GM04504 (cell line): Measurements from ENCODE around the gene RUVBL1.

ENCODE experiments used
- DNase-seq: peaks from one replicate; pipeline ENCODE4 v3.0.0-alpha.2; 2012; ENCODE audit warnings: low read depth

Gene RUVBL1

DNA sequence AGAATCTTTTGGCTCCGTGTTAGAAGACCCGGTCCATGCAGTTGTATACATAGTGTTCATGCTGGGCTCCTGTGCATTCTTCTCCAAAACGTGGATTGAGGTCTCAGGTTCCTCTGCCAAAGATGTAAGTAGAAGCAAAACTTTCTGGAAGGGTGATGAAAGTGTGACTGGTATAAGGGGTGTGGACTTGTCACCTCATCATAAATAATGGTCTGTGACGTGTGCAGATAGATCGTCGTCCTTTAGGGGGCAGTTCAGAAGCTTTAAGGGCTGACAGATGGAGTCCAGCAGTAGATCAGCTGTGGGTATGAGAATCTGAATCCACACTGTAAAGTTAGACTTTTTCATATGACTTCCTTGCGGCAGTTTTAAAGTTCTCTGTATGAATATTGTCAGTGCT is 56.1 kb downstream of the RUVBL1 start:
- DNase-seq, result no peak

DNA sequence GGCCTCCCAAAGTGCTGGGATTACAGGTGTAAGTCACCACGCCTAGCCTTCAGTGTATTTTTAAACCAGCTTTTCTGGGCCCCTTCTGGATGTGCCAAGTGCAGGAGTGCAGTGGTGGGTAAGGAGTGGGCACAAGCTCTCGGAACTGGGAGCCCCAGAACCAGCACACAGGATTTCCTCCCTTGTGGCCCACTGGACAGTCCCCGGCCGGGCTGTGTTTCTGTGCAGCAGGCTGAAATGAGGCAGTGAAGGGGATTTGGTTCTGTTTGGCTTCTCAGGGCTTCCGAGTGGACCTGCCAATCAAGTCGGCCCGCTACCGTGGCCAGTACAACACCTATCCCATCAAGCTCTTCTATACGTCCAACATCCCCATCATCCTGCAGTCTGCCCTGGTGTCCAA is 56.9 kb downstream of the RUVBL1 start:
- no peak for DNase-seq

DNA sequence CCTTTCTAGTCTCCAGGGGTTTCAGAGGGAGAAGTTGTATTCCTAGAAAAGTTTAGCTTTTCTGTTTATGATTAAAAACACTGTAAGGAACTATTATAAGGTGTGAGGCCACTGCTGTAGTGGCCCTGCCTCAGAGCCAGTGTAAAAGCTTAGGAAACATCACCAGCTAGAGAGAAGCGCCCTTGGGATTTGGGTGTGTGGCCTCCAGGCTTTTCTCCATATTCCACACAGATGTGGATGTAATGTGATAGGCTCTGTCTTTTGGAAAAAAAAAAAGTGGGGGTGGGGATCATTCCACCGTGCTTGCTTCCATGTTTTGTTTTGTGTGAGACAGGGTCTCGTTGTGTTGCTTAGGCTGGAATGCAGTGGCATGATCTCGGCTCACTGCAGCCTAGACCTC is 57.5 kb downstream of the RUVBL1 start:
- no peak for DNase-seq

DNA sequence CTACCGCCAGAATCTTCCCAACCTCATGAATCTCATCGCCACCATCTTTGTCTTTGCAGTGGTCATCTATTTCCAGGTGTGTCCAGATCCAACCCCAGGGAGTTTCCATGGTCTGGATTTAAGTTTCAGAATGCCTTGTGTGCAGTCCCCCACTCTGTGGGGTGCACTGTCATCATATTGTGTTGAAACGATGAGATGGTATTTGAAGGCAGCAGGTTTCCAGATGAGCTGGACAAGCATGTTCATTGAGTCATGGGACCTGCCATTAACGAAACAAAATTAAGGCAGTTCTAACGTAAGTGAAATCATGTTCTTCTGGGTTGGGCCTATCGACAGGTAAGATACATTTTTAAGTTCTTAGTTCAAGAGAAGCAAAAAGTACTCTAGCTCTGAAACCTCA is 58.6 kb downstream of the RUVBL1 start:
- no peak for DNase-seq

GRCh38 chr3:128063865-128064264 is 59.7 kb downstream of the RUVBL1 start:
- no peak for DNase-seq

DNA sequence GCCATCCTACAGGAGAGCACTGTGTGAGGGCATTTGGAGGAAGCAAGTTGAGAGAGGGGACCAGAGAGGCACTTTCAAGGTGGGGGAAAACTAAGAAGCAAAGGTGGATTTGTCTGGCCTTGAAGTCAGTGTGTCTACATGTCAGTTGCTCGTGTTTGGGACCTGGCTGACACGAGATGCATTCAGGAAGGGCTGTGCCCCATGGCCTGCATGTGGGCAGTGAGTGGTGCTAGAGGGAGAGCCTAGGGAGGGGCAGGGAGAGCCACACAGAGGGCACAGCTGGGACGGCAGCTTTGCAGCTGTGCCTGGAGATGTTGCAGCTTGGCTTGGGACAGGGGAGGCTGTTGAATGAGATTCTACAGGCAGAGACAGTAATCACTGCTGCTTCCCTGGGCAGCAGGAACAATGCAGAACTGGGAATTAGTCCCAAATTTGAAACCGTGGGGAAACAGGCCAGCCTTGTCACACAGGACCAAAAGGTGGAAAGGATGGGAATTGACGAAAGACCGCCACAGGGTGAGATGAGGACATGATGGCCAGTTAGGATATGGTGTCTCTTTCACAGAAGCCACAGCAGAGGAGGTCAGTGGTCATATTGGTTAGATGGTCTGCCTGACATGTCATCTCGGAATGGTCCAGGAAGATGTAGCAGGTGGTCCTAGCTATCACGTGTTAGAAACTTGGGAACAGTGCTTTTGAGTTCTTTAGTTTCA is 61.4 kb downstream of the RUVBL1 start:
- no peak for DNase-seq

GRCh38 chr3:128060473-128061381 is 62.9 kb downstream of the RUVBL1 start:
- DNase-seq, result peak; percentile 91

GRCh38 chr3:128056258-128056657 is 67.4 kb downstream of the RUVBL1 start:
- DNase-seq, result no peak

- DNase-seq, result no peak
Measured at GRCh38 chr3:128054367-128054766, 69.2 kb downstream of the RUVBL1 start.

DNA sequence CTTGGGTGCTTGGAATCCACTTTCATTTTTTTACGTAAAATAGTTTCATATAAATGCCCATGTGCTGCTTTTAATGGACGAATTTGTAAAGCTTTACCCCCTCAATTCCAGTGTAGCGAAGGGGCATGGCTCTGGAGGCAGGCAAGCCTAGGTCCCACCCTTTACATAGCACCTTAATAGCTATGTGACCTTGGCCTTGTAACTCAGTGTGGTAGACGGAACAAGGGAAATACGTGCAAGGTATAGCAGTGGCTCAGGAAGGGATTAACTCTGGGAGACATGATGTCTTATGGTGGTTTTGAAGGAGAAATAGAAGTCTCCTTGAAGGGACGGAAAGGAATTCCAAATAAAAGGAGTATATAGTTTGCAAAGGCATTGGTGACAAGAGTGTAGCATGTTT is 70.0 kb downstream of the RUVBL1 start:
- no peak for DNase-seq

DNA sequence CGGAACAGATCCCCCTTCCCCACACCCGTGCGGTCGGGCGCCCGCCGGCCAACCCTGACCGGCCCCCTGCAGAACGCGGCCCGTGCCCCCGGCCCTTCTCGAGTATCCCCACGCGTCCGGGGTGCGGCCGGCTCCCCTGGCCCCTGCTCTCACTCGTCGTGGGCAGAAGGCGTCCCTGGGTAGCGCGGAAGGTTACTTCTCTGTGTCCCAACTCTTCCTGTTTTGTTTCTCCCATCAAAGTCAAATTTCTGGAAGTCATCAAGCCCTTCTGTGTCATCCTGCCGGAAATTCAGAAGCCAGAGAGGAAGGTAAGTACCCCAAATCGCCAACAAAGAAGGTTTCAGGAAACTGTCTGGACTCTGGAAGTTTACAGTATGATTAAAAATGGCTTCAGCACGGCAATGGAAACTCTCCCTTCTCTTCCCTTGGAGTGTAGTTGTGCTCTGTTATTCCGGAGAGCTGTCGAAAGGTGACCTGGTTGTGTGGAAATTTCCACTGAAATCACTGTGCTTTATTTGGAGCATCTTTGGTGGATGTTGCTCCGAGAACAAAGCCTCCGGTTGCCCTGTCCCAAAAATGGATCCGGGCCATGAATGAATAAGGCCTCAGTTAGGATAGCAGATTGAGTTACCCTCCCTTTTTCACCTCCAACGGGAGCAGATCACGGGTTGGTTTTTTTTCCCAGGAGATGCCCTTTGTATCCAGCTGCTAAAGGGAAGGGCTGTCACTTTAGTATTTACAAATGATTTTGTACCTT is 70.8 kb downstream of the RUVBL1 start:
- no peak for DNase-seq

DNA sequence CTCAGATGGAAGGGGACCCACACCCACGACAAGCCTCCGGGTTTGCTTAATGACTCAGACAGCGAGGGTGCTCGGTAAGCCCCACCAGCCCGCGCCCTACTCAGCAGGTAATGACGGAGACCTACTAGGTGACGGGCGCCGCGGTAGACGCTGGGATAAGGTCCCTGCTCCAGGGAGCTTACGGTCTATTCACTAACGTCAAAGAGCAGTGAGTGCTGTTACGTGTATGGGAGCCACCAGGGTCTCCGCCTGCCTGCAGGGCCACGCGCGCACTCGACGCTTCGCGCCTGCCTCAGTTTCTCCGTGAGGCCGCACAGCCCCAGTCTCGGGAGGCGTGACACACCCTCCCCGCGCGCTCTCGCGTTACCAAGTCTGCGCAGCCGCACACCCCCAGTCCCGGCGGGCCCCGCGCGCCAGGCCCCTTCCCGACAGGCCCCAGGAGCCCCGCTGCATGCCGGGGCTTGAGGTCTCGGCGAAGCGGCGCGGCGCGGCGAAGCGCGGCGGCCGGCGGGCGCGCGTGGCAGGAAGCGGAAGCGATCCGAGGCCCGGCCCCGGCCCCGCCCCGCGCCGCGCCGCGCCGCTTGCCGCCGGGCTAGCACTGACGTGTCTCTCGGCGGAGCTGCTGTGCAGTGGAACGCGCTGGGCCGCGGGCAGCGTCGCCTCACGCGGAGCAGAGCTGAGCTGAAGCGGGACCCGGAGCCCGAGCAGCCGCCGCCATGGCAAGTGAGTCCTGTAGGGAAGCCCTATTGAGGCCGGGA is 71.6 kb downstream of the RUVBL1 start, which contains the start of gene SEC61A1:
SEC61A1 (plus strand) TSS at position 601 of the 758 bp plus-strand sequence; CDS start at position 717, 116 bp downstream.
- peak; percentile 92 for DNase-seq

GRCh38 chr3:128051459-128051836 is 72.2 kb downstream of the RUVBL1 start:
- DNase-seq, result no peak

DNA sequence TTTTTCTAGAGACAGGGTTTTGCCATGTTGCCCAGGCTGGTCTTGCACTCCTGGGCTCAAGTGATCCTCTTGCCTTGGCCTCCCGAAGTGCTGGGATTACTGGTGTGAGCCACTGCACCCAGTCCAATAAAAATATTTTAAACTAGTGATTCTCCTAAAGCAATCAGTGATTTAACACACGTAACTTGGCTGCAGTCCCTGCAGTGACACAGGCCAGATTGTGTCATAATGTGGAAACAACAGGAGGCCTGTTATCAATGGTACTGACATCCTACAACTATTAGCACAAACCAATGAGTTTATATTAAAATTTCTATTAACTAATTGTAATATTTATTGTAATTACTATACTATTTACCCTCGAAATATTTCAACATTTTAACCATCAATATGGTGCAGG is 73.0 kb downstream of the RUVBL1 start:
- DNase-seq, result no peak

- DNase-seq, result no peak
Measured at GRCh38 chr3:128041344-128041743, 82.3 kb downstream of the RUVBL1 start.

GRCh38 chr3:128040660-128041059 is 83.0 kb downstream of the RUVBL1 start:
- DNase-seq, result no peak

DNA sequence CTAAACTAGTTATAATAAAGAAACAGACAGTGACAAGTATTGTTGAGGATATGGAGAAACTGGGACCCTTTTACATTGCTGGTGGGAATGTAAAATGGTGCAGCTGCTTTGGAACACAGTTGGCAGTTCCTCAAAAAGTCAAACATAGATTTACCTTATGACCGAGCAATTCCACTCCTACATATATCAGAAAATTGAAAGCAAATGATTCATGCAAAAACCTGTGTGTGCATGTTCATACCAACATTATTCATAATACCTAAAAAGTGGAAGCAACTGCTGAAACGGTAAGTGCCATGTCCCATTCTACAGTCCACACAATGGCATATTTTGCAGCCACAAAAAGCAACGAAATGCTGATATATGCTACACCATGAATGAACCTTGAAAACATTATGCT is 83.6 kb downstream of the RUVBL1 start:
- no peak for DNase-seq

DNA sequence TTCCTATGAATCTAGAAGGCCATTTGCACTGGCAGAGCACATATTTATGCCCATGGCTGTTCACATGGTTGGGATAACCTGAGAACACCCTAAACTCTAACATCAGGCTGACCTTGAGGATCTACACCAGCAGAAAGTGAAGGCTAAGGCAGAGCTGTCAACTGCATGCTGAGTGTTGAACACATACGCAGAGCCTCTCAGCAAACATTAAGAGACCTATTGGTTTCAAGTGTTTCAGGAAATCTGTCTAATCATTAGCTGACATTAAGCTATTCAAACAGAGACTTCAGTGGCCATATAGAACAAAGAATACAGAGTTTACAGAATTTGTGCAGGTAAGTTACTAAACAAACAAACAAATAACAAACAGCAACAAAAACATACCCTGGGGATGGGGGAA is 87.5 kb downstream of the RUVBL1 start:
- DNase-seq, result no peak

GRCh38 chr3:128033102-128033501 is 90.5 kb downstream of the RUVBL1 start:
- no peak for DNase-seq
